Stimulated activated CD4-positive, alpha-beta T cell treated with anti-CD3 and anti-CD28 coated beads, Interleukin-12 subunit alpha, Interleukin-12 subunit beta, amount 100 ng/mL, for 4 hours (primary cell): ENCODE results near the gene ZNF630.
"Not testable (repeated sequence)": the region's sequence is repeated elsewhere in the genome, so short reads cannot be mapped to it uniquely, and the experiment has no call there.

ENCODE experiments used
- DNase-seq: peaks from one replicate; pipeline ENCODE4 v3.0.0-alpha.2; 2020

Gene ZNF630

DNA sequence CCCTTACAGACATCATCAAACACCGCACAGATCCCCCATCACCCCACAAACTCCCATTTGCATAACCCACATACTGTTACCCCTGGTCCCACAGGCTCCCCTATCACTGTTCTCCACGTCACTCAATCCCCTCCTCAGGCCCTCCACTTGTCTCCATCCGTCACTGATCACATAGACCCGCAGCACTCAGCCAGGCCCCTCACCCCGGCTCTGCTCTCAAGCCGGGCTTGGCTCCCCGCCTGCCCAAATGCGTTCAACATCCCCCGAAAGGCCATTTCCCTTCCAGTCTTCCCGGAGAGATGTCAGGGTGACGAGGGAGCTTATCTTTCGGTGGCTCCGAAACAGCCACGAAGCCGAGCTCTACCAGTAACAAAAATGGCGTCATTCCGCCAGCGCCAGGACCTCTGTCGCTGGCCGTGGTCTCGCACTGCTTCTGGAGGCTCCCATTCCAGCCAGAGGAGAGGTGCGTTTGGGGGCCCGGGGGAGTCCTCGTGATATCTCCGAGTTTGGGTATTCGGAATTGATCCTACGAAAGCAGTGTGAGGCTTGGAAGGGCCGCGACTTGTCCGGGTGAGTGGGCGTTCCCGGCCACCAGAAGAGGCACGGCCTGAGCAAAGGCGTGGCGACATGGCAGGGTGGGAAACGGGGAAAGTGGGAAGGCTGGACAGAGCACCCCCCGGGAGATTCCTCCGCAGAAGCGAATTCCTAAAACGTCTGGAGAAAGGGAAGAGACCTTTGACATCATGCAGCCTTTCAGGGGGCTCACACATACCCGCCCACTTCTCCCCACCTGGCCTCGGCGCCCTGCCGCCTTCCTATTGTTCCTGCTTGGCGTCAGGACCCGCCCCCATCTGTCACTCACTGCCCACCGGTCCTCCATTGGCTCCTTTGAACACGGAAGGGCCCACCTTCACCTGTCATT, at the start of gene ZNF630:
ZNF630 (minus strand) TSS at position 577 of the 922 bp plus-strand sequence. CDS start 4,754 bp downstream, outside the sequence.
- peak; percentile 53 for DNase-seq

DNA sequence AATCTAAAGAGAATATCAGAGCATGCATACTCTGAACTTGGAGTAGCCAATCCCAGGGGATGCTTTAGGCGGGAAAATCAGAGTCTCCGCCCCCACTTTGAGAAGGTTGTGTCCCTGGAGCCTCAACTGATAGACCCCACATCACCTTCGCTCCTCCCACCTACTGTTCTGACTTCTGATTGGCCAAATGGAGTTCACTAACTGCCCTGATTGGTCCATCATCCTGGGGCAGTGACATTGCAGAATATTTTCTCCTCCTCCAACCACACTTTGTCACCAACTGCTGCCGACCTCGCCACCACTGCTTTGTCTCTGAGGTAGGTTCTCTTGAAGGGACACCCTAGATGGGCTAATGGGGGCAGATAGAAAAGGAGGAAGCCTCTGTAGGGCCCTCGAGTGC, 36.3 kb upstream of the ZNF630 start:
- DNase-seq: no peak

DNA sequence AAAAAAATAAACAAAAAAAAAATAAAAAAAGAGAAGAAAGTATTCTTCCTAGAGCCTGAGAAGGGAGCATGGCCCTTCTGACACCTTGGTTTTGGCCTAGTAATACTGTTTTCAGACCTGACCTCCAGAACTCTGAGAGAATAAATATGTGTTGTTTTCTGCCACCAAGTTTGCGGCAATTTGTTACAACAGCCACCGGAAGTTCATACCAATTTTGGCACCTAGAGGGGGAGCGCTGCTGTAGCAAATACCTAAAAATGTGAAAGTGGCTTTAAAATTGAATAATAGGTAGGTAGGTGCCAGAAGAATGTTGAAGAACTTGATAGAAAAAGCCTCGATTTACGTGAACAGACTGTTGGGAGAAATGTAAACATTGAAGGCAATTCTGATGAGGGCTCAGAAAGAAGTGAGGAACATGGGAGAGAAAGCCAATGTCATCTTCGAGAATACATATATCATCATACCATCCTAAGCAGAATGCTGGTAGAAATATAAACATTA, 31.5 kb upstream of the ZNF630 start:
- DNase-seq: no peak

DNA sequence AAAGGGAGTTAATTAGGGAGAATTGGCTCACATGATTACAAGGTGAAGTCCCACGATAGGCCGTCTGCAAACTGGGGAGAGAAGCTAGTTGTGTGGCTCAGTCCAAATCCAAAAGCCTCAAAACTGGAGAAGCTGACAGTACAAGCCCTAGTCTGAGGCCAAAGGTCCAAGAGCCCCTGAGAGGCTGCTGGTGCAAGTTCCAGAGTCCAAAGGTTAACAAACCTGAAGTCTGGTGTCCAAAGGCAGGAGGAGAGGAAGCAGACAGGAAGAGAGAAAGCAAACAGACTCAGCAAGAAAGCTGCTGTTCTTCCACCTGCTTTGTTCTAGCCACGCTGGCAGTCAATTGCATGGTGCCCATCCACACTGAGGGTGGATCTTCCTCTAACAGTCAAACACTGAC, 30.0 kb upstream of the ZNF630 start:
- no peak for DNase-seq

DNA sequence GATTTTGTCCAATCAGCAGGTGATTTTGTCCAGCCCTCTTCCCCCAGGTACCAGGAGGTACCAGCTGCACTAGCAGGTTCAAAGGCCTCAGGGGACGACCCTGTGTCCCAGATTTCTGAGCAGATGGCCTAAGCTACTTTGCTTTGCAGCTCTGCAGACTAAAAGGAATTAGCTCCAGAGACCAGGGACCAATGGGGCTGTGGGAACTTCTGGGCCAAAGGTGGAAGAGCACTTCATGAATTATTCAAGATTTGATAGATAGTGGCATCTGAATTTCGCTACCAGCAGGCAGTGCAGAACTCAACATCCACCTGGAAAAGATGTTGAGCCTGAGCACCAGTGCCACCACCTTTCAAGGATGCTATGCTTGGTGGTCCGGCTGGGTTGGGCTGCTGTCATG, 21.1 kb upstream of the ZNF630 start:
- DNase-seq: not testable (repeated sequence)

DNA sequence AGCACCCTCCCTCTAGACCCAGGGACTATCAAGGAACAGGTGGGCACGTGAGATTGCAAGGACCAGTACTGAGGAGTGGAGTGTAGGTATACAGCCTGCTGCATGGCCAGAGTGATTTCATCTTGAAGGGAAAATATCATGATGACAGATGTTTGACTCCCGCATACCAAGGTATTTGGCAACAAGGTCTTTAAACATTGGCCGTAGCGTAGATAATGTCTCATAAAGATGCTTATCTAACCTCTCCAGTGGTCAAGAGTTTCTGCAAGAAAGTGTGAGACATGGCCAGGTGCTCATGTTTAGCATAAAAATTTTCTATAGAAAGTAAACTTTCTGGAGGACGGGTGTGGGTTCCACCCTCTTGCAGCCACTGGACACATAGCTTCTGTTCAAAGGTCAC, 18.7 kb upstream of the ZNF630 start:
- no peak for DNase-seq

DNA sequence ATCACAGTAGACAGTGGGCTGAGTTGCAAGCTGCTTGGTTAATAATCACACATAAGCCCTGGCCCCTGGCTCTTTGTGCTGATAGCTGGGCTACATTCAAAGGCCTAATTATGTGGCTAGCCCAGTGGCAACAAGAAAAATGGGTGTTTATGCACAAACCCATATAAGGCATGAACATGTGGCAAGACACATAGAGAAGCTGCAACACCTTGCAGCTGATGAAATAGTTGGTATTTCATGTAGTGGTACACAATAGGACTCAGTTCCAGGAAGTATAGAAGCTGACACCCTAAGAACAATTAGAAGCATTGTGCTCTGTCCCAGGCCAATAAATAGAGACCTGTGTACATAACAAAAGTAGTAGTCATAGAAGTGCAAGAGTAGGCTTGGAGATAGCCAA, 14.6 kb upstream of the ZNF630 start:
- DNase-seq: no peak

DNA sequence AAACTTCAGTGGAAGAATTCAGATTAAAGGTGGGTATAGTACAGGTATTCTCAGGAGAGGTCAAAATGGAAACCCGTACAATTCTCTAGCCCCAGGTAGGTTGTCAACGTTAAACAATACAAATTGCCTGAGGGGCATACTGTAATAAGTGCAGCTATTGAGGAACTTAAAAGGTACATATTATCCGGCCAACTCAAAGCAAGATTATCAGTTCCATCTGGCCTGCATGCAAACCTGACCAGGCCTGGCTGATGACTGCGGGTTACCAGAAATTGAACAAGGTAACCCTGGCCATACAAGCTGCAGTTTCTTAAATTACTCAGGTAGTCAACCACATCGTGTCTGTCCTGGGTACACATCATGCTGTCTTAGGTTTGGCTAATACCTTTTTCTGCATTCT, 12.3 kb upstream of the ZNF630 start:
- no peak for DNase-seq

DNA sequence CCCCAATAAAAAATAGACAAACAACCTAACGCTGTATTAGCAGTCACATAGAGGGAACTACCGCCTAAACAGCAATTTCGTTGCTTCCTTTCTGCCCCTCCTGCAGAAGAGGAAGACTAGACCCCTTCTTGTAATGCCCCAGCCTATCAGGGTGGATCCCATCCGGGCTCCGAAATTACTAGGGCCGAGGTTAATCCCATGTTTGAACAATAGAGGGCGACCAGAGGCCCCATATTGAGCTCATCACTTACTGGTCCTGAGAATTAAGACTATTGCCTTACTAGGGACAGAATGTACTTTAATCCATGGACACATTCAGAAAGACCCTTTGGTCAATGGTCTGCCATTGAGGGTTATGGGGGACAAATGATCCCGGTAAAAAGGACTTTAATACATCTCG, 11.8 kb upstream of the ZNF630 start:
- DNase-seq: peak; percentile 26

DNA sequence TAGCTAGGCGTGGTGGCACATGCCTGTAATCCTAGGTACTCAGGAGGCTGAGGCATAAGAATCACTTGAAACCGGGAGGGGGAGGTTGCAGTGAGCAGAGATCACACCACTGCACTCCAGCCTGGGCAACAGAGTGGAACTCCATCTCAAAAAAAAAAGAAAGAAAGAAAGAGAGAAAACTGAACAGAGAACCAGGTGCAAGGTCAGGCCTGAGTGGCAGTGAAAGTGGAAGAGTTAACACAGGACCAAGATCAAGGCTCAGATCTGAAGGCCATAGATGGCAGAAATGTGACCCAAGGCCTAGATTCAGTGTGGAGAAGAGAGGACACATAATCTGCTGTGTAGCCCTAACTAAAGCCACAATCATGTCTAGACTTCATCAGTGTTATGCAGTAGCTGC, 4.9 kb upstream of the ZNF630 start:
- DNase-seq: no peak

DNA sequence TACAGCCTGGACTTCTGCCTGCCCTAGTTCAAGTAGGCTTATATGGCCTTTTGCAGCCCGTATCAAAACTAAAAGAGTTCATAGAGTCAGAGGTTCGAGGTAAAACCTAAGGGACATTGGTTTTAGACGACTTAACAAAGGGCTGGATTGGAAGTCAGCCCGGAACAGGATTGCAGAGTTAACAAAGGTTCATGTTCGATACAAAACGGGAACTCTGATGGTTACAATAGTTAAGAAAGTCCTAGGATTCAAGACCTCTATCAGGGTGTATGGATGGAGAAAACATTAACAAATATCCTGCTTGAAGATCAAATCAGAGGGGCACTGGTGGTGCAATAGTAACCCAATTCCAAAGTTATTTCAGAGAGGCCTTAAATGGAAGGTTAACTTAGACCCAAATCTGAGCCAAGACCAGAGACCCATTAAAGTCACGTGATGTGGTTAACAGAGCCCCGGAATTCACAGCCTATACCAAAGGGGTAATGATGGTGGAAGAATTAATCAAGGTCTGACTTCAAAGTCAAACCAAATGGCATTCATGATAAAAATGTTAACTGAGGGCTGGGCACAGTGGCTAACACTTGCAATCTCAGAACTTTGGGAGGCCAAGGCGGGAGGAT, 656 bp upstream of the ZNF630 start:
- DNase-seq: no peak

DNA sequence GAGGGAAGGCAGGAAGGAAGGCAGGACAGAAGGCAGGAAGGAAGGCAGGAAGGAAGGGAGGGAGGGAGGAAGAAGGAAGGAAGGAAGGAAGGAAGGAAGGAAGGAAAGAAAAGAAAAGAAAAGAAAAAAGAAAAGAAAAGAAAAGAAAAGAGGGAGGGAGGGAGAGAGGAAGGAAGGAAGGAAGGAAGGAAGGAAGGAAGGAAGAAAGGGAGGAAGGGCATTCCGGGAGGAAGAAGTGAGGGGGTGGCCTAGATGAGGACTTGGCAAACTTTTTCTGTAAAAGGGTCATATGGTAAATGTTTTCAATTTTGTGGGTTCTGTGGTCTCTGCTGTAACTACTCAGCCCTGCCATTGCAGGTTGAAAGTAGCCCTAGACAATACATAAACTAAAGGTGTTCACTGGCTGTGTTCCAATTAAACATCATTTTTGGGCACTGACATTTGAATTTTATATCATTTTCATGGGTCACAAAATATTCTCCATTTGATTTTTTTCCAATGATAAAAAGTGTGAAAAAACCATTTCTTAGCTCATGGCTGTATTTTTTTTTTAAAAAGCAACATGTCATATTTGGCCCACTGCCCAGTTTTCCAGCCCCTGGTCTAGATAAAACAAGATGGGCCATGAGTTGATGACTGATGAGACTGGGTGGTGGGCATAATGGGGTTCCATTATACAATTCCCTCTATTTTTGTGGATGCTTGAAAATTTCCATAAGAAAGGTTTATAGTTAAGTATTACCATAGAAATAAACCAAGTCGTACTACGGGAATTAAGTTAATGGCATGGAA, 3.1 kb downstream of the ZNF630 start:
- DNase-seq: no peak

DNA sequence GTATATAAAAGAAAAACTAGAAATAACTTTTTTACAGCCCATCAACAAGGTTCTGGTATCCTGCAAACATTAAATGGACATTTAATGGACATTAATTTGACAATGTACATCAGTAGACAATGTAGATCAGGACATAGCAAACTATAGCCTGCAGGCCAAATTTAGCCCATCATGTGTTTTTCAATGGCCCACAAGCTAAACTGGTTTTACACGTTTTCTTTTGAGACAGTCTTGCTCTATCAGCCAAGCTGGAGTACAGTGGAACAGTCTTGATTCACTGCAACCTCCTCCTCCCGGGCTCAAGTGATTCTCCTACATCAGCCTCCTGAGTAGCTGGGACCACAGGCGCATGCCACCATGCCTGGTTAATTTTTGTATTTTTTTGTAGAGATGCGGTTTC, 7.2 kb downstream of the ZNF630 start:
- no peak for DNase-seq

DNA sequence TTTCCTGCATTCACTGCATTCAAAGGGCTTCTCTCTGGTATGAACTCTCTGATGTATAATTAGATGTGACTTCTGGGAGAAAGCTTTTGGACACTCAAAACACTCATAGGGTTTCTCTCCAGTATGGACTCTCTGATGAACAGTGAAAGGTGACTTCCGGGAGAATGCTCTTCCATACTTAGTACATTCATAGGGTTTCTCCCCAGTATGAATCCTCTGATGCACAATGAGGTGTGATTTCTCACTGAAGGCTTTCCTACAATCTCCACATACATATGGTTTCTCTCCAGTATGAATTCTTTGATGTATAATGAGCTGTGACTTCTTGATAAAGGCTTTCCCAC, 12.2 kb downstream of the ZNF630 start:
- no peak for DNase-seq

DNA sequence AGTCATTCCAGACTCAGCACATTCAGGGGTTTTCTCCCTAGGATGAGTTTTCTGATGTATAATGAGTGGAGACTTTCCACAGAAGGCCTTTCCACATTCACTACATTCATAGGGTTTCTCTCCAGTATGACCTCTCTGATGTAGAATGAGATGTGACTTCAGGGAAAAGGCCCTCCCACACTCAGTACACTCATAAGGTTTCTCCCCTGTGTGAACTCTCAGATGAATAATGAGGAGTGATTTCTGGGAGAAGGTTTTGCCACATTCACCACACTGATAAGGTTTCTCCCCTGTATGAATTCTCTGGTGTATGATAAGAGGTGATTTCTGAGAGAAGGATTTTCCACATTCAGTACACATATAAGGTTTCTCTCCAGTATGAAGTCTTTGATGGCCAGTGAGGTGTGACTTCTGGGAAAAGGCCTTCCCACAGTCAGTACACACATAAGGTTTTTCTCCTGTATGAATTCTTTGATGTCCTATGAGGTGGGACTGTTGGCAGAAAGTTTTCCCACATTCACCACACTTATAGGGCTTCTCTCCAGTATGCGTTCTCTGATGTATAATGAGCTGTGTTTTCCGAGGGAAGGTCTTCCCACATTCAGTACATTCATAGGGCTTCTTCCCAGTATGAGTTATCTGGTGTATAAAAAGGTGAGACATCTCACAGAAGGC, 12.7 kb downstream of the ZNF630 start:
- DNase-seq: no peak

DNA sequence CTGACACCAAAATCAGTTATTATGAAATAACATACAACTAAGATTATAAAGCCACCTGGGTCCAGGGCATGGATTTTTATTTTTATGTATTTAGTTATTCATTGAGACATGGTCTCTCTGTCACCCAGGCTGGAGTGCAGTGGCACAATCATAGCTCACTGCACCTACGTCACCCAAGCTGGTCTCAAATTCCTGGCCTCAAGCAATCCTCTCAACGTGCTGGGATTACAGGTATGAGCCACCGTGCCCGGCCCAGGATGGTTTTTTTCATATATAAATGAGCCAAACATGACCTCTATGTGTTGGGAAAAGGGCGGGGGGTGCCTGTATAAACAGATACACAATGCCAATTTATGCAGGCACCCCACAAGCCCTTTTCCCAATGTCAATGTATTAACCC, 24.6 kb downstream of the ZNF630 start:
- no peak for DNase-seq

DNA sequence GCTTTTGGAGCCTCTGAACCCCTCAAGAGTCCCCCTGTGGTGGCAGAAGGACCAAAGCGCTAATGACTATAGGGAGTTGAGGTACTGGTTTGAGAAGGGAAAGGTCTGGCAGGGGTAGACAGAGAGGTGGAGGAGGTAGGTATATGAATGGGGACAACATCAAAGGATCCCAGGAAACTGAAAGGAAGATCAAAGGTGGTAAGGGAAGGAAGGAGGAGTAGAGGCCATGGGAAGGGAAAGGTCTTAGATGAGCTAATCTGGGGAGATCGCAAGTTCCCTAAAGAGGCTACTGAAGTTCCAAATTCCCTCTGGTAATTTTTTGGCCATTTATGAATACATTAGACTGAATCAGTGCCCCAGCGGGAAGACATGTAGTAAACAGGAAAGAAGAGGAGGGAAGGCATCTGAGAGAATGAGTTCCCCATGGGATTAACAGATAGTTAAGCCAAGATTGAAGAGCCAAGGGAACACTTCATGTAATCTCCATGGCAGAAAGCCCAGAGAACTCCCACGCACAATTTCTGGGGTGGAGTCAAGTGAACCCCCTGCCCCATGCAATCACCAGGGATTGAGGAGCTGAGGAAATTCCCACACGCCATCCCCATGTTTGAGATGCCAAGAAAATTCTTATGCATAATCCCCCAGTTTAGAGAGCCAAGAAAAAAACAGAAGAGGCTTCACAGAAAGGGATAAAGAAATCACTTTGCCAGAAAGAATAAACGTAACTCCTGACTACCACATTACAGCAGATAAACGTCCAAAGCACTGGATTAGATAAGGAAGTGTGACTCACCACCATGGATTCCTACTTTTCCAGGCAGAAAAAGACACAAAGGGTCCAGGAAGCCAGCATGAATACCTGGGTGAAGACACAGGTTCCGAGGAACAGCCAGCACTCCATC, 25.8 kb downstream of the ZNF630 start:
- DNase-seq: no peak

DNA sequence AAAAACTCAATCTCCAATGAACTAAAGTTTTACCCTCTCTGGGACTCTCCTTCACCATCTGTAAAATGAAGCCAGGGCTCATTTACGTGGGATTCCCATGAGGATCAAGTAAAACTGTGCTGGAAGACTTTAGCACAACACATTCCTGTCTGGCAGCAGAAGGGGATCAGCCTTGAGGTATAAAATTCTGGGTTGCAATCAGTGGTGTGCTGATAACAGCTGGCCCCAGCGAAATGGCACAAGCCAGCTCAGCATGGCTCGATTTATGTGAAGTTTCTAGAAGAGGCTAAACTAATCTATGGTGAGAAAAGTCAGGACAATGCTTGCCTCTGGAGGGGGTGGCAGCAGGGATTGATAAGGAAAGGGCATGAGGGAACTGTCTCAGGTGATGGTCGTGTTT, 28.4 kb downstream of the ZNF630 start:
- no peak for DNase-seq

DNA sequence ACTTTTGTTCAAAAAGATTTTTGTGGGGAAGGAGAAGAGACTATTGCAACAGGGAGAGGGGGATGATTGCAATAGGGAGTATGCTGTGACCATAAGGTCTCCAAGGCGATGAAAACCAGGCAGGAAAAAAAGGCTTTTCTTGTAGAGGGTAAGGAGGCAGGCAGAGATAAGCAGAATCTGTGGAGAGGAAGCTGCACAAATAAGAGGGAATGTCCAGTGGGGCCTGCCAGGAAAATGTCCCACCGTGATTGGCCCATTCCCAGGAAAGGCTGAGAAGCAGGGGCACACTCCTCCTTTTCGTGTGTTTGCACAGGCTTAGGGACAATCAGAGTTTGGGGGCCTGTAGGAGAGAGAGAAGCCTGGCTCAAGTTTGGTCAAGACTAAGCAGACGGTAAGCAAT, 35.5 kb downstream of the ZNF630 start:
- no peak for DNase-seq

DNA sequence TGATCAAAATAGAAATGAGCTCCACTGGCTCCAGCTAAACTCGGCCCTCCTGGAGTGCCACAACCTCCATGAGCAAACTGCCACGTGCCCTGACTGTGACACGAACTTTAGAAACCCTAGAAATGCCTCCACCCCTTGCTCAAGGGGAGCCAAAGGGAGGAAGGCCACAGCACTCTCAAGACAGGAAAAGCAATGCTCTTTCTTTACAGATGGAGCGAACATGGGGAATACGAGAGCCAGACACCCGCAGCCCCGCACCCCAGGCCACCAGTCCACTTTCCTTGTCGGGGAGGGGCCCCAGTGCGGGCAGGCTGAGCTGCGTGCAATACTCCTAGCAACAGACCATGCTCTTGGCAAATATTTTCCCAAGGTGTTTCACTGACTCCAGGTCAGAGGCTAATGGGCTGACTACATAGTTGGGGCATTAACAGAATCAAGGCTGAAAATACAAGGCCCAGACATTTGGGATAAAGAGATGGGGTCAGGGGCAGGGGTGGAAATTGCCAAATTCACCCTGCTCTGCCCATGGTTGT, 40.7 kb downstream of the ZNF630 start:
- not testable (repeated sequence) for DNase-seq

DNA sequence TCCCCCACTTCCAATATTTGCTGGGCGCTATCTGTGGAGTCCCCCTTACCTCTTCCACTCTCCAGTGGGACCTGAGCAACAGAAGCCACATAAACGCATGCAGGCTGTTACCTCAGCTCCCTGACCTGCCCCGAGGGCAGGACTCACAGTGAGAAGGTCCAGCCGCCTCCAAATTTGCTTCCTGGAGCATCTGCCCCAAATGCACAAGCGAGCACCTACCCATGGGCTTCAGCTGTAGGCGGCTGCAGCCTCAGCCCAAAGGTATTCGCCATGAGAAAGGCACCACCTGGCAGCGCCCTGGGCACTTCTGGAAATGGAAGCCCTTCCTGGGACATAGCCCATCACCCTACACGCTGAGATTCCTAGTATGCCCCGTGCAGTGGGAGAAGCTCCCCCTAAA, 41.2 kb downstream of the ZNF630 start:
- no peak for DNase-seq

DNA sequence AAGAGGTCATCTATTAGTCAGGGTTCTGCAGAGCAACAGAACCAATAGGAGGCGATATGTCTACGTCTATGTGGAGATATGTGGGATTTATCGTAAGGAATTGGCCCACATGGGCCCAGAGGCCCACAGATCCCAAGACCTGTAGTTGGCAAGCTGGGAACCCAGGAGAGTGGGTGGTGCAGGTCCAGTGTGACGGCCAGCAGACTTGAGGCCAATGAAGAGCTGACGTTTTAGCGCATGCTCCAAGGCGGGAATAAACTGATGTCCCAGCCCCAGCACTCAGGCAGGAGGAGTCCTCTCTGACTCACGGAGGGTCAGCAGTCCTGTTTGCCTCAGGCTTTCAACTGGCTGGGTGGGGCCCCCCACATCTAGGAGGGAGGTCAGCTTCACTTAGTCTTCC, 43.3 kb downstream of the ZNF630 start:
- DNase-seq: no peak
